Progenitor cell of endocrine pancreas (in vitro differentiated cells): Measurements from ENCODE around the gene UROC1. TPM values are rescaled to one million over a fixed set of nuclear protein-coding genes. Genes with fewer than 3 reads are reported as not detected.
A peak's percentile ranks its signal among the peaks of the same experiment; 100 is the strongest.

Experiments
- DNase-seq: peaks from one replicate; pipeline ENCODE4 v3.0.0; 2021; ENCODE audit warnings: low spot score; ENCODE audit not compliant: unreplicated experiment
- H3K27ac Mint-ChIP-seq: 2 replicates; pipeline ENCODE4 v1.8.0; 2021; ENCODE audit warnings: mild to moderate bottlenecking, moderate library complexity, mixed read lengths
- H3K27me3 Mint-ChIP-seq: 2 replicates; pipeline ENCODE4 v1.8.0; 2021; ENCODE audit warnings: mixed read lengths
- H3K36me3 Mint-ChIP-seq: 2 replicates; pipeline ENCODE4 v1.8.0; 2022; ENCODE audit warnings: mixed read lengths; ENCODE audit not compliant: insufficient read depth
- H3K4me1 Mint-ChIP-seq: 2 replicates; pipeline ENCODE4 v1.8.0; 2021; ENCODE audit warnings: low read depth, mixed read lengths
- H3K4me3 Mint-ChIP-seq: 2 replicates; pipeline ENCODE4 v1.8.0; 2021; ENCODE audit warnings: low read depth, mild to moderate bottlenecking, moderate library complexity, mixed read lengths
- H3K9me3 Mint-ChIP-seq: 2 replicates; pipeline ENCODE4 v1.8.0; 2021; ENCODE audit warnings: low read depth, mixed read lengths
- CTCF ChIP-seq: fragments of 200-600 bp; sonication (generic); IDR thresholded peaks from one replicate; pipeline ENCODE4 v1.5.0; 2021; ENCODE audit warnings: antibody characterized with exemption, mild to moderate bottlenecking; ENCODE audit not compliant: unreplicated experiment
- total RNA-seq: library from RNA; stranded (reverse); gene quantifications from 2 replicates; pipeline ENCODE4 v1.2.1, GENCODE V29; 2021

Gene UROC1
- total RNA-seq, 1 donor from 2014 or later = not detected

- H3K4me1 Mint-ChIP-seq = peaks cover 2% of the 10 kb centered on the region
- peak; percentile 6 for DNase-seq
Measured at GRCh38 chr3:126548556-126549466, 31.2 kb upstream of the UROC1 start.

GRCh38 chr3:126547721-126548120 lies 30.1 kb upstream of the UROC1 start:
- no peak overlapping the region for H3K4me3 Mint-ChIP-seq
- H3K27me3 Mint-ChIP-seq = peaks cover 13% of the 10 kb centered on the region
- TF ChIP-seq CTCF = no peak
- DNase-seq = no peak
- no peak overlapping the region for H3K27ac Mint-ChIP-seq
- peaks cover 5% of the 10 kb centered on the region for H3K4me1 Mint-ChIP-seq
- no peaks in the 10 kb centered on the region for H3K36me3 Mint-ChIP-seq
- no peaks in the 10 kb centered on the region for H3K9me3 Mint-ChIP-seq

More at GRCh38 chr3:126548556-126549466, 31.2 kb upstream of the UROC1 start:
- H3K27ac Mint-ChIP-seq = no peak overlapping the region
- TF ChIP-seq CTCF = no peak
- H3K9me3 Mint-ChIP-seq = no peaks in the 10 kb centered on the region
- H3K36me3 Mint-ChIP-seq = no peaks in the 10 kb centered on the region
- H3K27me3 Mint-ChIP-seq = peaks cover 16% of the 10 kb centered on the region
- H3K4me3 Mint-ChIP-seq = no peak overlapping the region

- no peak for DNase-seq
- no peak for TF ChIP-seq CTCF
- H3K36me3 Mint-ChIP-seq = no peaks in the 10 kb centered on the region
Measured at GRCh38 chr3:126546549-126547239, 29.1 kb upstream of the UROC1 start.

GRCh38 chr3:126546013-126546412 lies 28.4 kb upstream of the UROC1 start:
- Mint-ChIP-seq H3K4me3 (no peak overlapping the region), H3K9me3 (no peaks in the 10 kb centered on the region), H3K27ac (no peak overlapping the region), H3K36me3 (peaks cover 1% of the 10 kb centered on the region), H3K27me3 (peaks cover 13% of the 10 kb centered on the region), H3K4me1 (peaks cover 7% of the 10 kb centered on the region)
- TF ChIP-seq CTCF = no peak
- DNase-seq = peak; percentile 5

More at GRCh38 chr3:126546549-126547239, 29.1 kb upstream of the UROC1 start:
- Mint-ChIP-seq H3K27me3 (peaks cover 13% of the 10 kb centered on the region), H3K4me3 (no peak overlapping the region), H3K9me3 (no peaks in the 10 kb centered on the region), H3K4me1 (peaks cover 5% of the 10 kb centered on the region), H3K27ac (no peak overlapping the region)

- no peak for TF ChIP-seq CTCF
Measured at GRCh38 chr3:126545544-126545943, 28.0 kb upstream of the UROC1 start.

More at GRCh38 chr3:126545544-126545943, 28.0 kb upstream of the UROC1 start:
- Mint-ChIP-seq H3K4me3 (no peak overlapping the region), H3K27ac (no peak overlapping the region), H3K4me1 (peaks cover 8% of the 10 kb centered on the region), H3K9me3 (no peaks in the 10 kb centered on the region), H3K36me3 (peaks cover 1% of the 10 kb centered on the region), H3K27me3 (peaks cover 13% of the 10 kb centered on the region)
- DNase-seq = no peak
